ENCODE results near the gene MT3.

Gene MT3

DNA sequence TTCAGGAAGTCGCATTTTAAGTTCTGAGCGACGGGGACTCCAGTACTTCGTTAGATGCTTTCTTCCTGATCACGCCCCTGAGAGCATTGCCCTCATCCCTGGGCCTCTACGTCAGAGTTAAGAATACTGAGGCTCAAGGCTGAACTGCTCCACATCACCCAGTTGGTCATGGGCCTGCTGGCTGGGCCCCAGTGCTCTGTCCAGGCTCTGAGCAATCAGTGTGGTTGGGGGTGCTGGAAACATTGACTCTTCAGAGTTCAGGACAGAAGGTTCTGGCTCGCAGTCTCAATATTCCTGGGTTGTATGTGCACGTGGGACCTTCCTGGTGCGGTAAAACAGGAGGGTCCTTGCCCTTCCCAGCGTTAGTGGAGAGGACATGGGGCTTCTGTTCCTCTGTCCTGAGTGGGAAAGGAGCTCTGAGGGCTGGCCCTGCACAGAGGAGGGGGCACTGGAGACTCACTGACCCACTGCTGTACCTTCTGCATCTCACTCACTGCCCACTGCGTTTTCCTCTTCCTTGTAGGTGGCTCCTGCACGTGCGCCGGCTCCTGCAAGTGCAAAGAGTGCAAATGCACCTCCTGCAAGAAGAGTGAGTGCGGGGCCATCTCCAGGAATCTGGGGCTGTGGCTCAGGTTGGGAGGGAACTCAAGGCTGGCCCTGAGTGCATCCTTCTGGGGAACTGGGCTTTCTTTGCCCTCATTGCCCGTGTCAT is 36.8 kb downstream of the MT3 start:
- no peak for FAIRE-seq
- no peak for DNase-seq (ENCODE audit: extremely low spot score, insufficient read length, low read depth)

GRCh38 chr16:56626685-56627084 is 37.4 kb downstream of the MT3 start:
- DNase-seq (ENCODE audit: extremely low spot score, insufficient read length, low read depth) = no peak

GRCh38 chr16:56628486-56629350 is 39.4 kb downstream of the MT3 start:
- FAIRE-seq (no peak), DNase-seq (ENCODE audit: extremely low spot score, insufficient read length, low read depth) (no peak)

More at GRCh38 chr16:56626685-56627084, 37.4 kb downstream of the MT3 start:
- no peak for FAIRE-seq

- FAIRE-seq = no peak
- no peak for DNase-seq (ENCODE audit: extremely low spot score, insufficient read length, low read depth)
These were observed 40.2 kb downstream of the MT3 start for GRCh38 chr16:56629531-56629930.

DNA sequence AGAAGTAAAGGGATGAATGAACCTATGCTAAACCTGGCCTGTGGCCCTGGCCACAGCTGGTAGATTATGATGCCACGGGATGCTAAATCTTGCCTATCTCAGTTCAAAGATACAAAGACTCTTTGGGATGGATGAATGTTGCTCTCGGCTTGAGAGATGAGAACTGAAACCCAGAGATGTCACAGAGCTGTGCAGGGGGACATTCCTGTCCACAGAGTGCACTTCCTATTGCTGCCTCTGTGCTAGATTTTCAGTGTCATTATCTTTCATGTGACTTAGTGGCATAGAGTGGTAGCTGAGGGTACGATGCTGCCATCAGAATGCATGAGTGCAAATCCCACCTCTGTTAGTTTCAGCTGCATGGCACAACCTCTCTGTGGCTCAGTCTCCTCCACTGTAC is 40.8 kb downstream of the MT3 start:
- DNase-seq (ENCODE audit: extremely low spot score, insufficient read length, low read depth) (peak; percentile 30), FAIRE-seq (peak; percentile 80)

DNA sequence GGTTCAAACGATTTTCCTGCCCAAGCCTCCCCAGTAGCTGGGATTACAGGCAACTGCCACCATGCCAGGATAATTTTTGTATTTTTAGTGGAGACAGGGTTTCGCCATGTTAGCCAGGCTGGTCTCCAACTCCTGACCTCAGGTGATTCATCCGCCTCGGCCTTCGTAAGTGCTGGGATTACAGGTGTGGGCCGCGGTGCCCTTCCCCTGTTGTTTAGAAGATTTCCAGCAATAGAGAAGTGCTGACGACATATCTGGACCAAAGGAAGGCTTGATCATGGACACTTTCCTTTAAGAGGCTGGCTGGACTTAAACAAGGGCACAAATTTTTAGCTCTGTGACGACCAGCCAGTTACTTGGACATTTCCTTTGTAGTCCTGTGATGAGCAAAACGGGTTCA is 41.9 kb downstream of the MT3 start:
- FAIRE-seq (no peak), DNase-seq (ENCODE audit: extremely low spot score, insufficient read length, low read depth) (no peak)

- DNase-seq (ENCODE audit: extremely low spot score, insufficient read length, low read depth) = no peak
- no peak for FAIRE-seq
These were observed 42.5 kb downstream of the MT3 start for GRCh38 chr16:56631832-56632155.

GRCh38 chr16:56632156-56632847 is 43.0 kb downstream of the MT3 start, which contains the start of gene MT1M:
Gene MT1M (plus strand): TSS chr16:56632659. CDS start chr16:56632732, 73 bp downstream.
- DNase-seq (ENCODE audit: extremely low spot score, insufficient read length, low read depth) (no peak), FAIRE-seq (no peak)

DNA sequence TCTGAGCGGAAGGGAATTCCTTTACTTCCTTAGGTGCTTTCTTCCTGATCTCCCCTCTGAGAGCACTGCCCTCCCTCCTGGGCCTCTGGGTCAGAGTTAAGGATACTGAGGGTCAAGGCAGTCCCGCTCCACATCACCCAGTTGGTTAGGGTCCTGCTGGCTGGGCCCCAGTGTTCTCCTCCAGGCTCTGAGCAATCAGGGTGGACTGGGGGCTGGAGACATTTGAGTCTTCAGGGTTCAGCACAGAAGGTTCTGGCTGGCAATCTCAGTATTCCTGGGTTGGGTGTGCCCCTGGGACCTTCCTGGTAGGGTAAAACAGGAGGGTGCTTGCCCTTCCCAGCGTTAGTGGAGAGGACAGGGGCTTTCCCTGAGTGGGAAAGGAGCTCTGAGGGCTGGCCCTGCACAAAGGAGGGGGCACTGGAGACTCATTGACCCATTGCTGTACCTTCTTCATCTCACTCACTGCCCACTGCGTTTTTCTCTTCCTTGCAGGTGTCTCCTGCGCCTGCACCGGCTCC is 43.6 kb downstream of the MT3 start:
- DNase-seq (ENCODE audit: extremely low spot score, insufficient read length, low read depth) (no peak), FAIRE-seq (no peak)

DNA sequence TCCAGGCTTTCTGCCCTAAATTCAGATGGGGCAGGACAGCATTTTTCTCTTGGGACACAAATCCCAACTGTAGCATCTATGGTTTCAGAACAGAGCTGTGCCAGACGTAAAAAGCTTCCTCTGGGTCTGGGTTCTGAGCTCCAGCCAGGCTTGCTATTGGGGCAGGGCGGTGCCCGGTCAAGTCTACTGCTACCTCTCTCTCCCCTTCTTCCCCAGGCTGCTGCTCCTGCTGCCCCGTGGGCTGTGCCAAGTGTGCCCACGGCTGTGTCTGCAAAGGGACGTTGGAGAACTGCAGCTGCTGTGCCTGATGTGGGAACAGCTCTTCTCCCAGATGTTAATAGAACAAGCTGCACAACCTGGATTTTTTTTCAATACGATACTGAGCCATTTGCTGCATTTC is 44.2 kb downstream of the MT3 start:
- FAIRE-seq (no peak), DNase-seq (ENCODE audit: extremely low spot score, insufficient read length, low read depth) (no peak)

DNA sequence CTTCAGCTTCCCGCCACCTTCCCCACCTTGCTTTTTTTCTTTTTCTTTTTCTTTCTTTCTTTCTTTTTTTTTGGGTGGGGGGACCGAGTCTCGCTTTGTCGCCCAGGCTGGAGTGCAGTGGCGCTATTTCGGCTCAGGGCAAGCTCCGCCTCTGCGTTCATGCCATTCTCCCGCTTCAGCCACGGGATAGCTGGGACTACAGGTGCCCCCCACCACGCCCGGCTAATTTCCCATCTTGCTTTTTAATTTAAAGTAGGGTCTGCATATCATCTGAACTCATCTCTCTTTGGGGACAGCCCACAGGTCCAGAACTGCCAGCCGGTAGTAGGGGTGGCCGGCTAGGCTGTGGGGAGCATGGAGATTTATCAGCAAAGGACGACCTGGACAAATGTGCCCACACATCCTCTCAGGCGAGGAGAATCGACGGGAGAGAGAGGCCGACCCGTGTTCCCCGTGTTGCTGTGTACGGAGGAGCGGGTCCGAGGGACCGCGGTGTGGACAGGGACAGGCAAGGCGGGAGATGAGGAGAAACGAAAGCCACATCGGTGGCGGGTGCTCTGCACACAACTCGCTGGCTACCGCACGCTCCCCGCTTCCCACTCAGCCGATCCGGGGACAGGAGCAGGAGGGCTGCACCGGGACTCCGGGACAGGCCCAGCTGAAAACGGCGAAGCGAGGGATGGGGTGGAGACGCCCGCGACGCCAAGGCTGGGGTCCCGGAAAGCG is 45.5 kb downstream of the MT3 start:
- no peak for DNase-seq (ENCODE audit: extremely low spot score, insufficient read length, low read depth)
- FAIRE-seq = no peak

GRCh38 chr16:56635441-56635967 is 46.2 kb downstream of the MT3 start:
- DNase-seq (ENCODE audit: extremely low spot score, insufficient read length, low read depth) (no peak), FAIRE-seq (no peak)

DNA sequence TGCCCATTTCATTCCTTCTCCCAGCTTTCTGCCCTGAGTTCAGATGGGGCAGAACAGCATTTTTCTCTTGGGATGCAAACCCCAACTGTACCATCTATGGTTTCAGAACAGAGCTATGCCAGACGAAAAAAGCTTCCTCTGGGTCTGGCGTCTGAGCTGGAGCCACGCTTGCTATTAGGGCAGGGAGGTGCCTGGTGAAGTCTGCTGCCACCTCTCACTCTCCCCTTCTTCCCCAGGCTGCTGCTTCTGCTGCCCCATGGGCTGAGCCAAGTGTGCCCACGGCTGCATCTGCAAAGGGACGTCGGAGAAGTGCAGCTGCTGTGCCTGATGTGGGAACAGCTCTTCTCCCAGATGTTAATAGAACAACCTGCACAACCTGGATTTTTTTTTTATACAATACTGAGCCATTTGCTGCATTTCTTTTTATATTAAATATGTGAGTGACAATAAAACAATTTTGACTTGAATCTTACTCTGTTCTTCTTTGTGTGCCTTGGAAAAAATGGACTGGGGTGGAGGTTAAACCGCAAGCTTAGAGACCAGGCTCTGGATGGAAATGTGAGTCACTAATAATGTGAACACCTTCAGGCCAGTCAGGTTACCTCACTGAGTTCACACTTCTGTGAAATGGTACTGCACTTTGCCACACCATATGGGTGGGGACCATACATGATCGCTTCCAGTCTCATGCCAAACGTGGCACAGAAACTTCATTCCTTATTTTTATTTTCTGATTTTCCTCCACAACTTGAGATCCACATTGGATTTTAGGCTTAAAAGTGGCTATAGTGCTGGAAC is 47.5 kb downstream of the MT3 start:
- no peak for FAIRE-seq
- DNase-seq (ENCODE audit: extremely low spot score, insufficient read length, low read depth) = no peak

- FAIRE-seq (no peak), DNase-seq (ENCODE audit: extremely low spot score, insufficient read length, low read depth) (no peak)
These were observed 48.8 kb downstream of the MT3 start, which contains the start of gene MT1A for GRCh38 chr16:56637814-56638750. Gene MT1A (plus strand): TSS chr16:56638666. CDS start chr16:56638739, 73 bp downstream.

DNA sequence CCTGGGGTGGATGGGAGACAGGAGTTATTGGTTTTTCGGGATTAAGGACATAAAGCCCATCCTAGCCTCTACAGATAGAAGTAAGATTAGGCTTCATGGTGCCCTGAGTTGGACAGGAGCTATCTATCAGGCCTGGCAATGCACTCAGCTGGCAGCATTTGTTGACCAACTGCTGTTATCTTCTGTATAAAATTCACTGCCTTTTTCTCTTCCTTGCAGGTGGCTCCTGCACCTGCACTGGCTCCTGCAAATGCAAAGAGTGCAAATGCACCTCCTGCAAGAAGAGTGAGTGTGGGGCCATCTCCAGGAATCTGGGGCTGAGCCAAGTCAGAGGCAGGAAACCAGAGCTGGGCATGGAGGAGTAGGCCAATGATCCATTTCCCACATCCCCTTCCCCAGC is 49.7 kb downstream of the MT3 start:
- DNase-seq (ENCODE audit: extremely low spot score, insufficient read length, low read depth) (no peak), FAIRE-seq (no peak)

DNA sequence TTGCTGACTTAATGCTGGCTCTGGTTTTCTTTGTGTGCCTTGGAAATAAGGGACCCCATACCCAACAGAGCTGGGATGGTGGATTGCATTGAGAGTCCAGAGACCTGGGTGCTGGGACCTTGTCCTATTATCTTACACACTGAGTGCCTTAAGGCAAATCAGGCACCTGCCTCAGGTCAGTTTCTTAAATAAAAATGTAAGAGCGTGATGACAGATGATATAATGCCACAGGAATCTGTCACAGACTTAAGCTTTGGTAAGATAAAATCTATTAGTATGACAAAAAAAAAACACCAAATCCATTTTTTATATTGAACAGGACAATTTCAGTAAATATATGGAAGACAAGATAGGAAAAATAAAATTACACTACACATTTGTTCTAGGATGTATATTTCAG is 50.7 kb downstream of the MT3 start:
- DNase-seq (ENCODE audit: extremely low spot score, insufficient read length, low read depth) = no peak

More for the DNA sequence above, 50.7 kb downstream of the MT3 start:
- no peak for FAIRE-seq

Measured in GM18507 (cell line).